Superior temporal gyrus (tissue), 1 donor: Measurements from ENCODE around the gene SUFU.

ENCODE experiments used
- DNase-seq: peaks from one replicate; pipeline ENCODE4 v3.0.0-alpha.2; 2016; ENCODE audit errors: extremely low spot score

Gene SUFU

GRCh38 chr10:102552533-102552932 lies 48.8 kb downstream of the SUFU start:
- DNase-seq = no peak

GRCh38 chr10:102553771-102554170 lies 50.0 kb downstream of the SUFU start:
- no peak for DNase-seq

- DNase-seq = no peak
Measured at GRCh38 chr10:102554531-102554930, 50.8 kb downstream of the SUFU start.

- DNase-seq = no peak
Measured at GRCh38 chr10:102555781-102556328, 52.1 kb downstream of the SUFU start.

- no peak for DNase-seq
Measured at GRCh38 chr10:102557569-102557968, 53.8 kb downstream of the SUFU start.

GRCh38 chr10:102559764-102560163 lies 56.0 kb downstream of the SUFU start:
- DNase-seq = no peak

GRCh38 chr10:102564209-102564834 lies 60.5 kb downstream of the SUFU start:
- no peak for DNase-seq

- no peak for DNase-seq
Measured at GRCh38 chr10:102565793-102566192, 62.0 kb downstream of the SUFU start.

- no peak for DNase-seq
Measured at GRCh38 chr10:102578782-102579181, 75.0 kb downstream of the SUFU start.

- no peak for DNase-seq
Measured at GRCh38 chr10:102579328-102579727, 75.6 kb downstream of the SUFU start.

- DNase-seq = no peak
Measured at GRCh38 chr10:102580230-102580629, 76.5 kb downstream of the SUFU start.

- DNase-seq = no peak
Measured at GRCh38 chr10:102581401-102581800, 77.6 kb downstream of the SUFU start.

- DNase-seq = no peak
Measured at GRCh38 chr10:102581981-102582580, 78.3 kb downstream of the SUFU start.

- peak; percentile 98 for DNase-seq
Measured at GRCh38 chr10:102583435-102584417, 80.0 kb downstream of the SUFU start.

GRCh38 chr10:102585026-102585425 lies 81.3 kb downstream of the SUFU start:
- DNase-seq = no peak

GRCh38 chr10:102586858-102587257 lies 83.1 kb downstream of the SUFU start:
- DNase-seq = no peak

GRCh38 chr10:102588875-102589274 lies 85.1 kb downstream of the SUFU start:
- no peak for DNase-seq

- no peak for DNase-seq
Measured at GRCh38 chr10:102593074-102593803, 89.5 kb downstream of the SUFU start.

- no peak for DNase-seq
Measured at GRCh38 chr10:102593804-102594079, 90.0 kb downstream of the SUFU start.

GRCh38 chr10:102595293-102595692 lies 91.5 kb downstream of the SUFU start:
- DNase-seq = no peak

- DNase-seq = no peak
Measured at GRCh38 chr10:102595897-102596296, 92.1 kb downstream of the SUFU start.

- peak; percentile 75 for DNase-seq
Measured at GRCh38 chr10:102596506-102596971, 92.8 kb downstream of the SUFU start.
